Thyroid gland (tissue), 4 donors: ENCODE measurements around the gene TSNAX.

Experiments used
- CTCF ChIP-seq, 6 experiments: fragments of 200-600 bp in 3 of 6; fragments of 450-650 bp in 3 of 6; sonication (generic) in 3 of 6; IDR thresholded peaks; one replicate each; pipeline ENCODE4 v1.5.1; 2016 to 2019; ENCODE audit warnings: antibody characterized with exemption in 6 of 6, mild to moderate bottlenecking in 2 of 6, inconsistent platforms in 1 of 6, moderate library complexity in 1 of 6
- POLR2A ChIP-seq, 2 donors: fragments of 450-650 bp; IDR thresholded peaks; one replicate each; pipeline ENCODE4 v1.6.1; 2017; ENCODE audit warnings: antibody characterized with exemption in 2 of 2, mild to moderate bottlenecking in 2 of 2, moderate library complexity in 1 of 2

- TF ChIP-seq CTCF (IDR thresholded peaks at IDR 0.05) (no peak), POLR2A (IDR thresholded peaks at IDR 0.05) (no peak)
These were observed 52.4 kb downstream of the TSNAX start for GRCh38 chr1:231580874-231581273.
